DND-41 (cell line): Measurements from ENCODE around the gene NFIA.

Experiments used
- ATAC-seq: fragments of 200-7000 bp; cut with Tn5 transposase; 3 replicates; pipeline ENCODE4 v1.9.1; 2021; ENCODE audit warnings: low read depth; ENCODE audit not compliant: insufficient read depth
- DNase-seq: peaks from one replicate; pipeline ENCODE4 v3.0.0-alpha.2; 2020
- H2AFZ ChIP-seq: 2 replicates; pipeline ENCODE4 v1.6.0; 2012; ENCODE audit warnings: low read depth, low read length
- H3K27ac ChIP-seq: 2 replicates; pipeline ENCODE4 v1.5.1; 2012; ENCODE audit warnings: low read length, inconsistent platforms
- H3K27me3 ChIP-seq: fragments of 200-600 bp; sonication (generic); 2 replicates; pipeline ENCODE4 v1.6.0; 2012; ENCODE audit warnings: low read length, mild to moderate bottlenecking, inconsistent platforms; ENCODE audit not compliant: insufficient read depth, poor library complexity
- H3K36me3 ChIP-seq: 2 replicates; pipeline ENCODE4 v1.5.1; 2012; ENCODE audit warnings: low read length, inconsistent platforms; ENCODE audit not compliant: insufficient read depth
- H3K4me1 ChIP-seq: 2 replicates; pipeline ENCODE4 v1.5.1; 2012; ENCODE audit warnings: mild to moderate bottlenecking, low read length; ENCODE audit not compliant: insufficient read depth
- H3K4me2 ChIP-seq: 2 replicates; pipeline ENCODE4 v1.6.0; 2012; ENCODE audit warnings: mild to moderate bottlenecking, moderate library complexity, low read length, inconsistent platforms; ENCODE audit not compliant: insufficient read depth
- H3K4me3 ChIP-seq, 2 experiments: fragments of 200-600 bp in 1 of 2; shearing (Covaris generic) in 1 of 2; 2 replicates each; pipeline ENCODE4 v1.5.1; 2012 to 2016; ENCODE audit warnings: inconsistent platforms in 2 of 2, low read length in 2 of 2, mild to moderate bottlenecking in 2 of 2, low read depth in 1 of 2, moderate library complexity in 1 of 2
- H3K79me2 ChIP-seq: 2 replicates; pipeline ENCODE4 v1.6.0; 2012; ENCODE audit warnings: low read length, inconsistent platforms; ENCODE audit not compliant: insufficient read depth
- H3K9ac ChIP-seq: 2 replicates; pipeline ENCODE4 v1.6.0; 2012; ENCODE audit warnings: low read depth, mild to moderate bottlenecking, inconsistent platforms, low read length, moderate library complexity
- H3K9me3 ChIP-seq: 2 replicates; pipeline ENCODE4 v1.5.1; 2012; ENCODE audit warnings: low read length, moderate library complexity, mild to moderate bottlenecking, inconsistent platforms; ENCODE audit not compliant: insufficient read depth, severe bottlenecking
- H4K20me1 ChIP-seq: 2 replicates; pipeline ENCODE4 v1.6.0; 2012; ENCODE audit warnings: low read length; ENCODE audit not compliant: insufficient read depth
- CTCF ChIP-seq: IDR thresholded peaks from 2 replicates; pipeline ENCODE4 v1.5.1; 2012; ENCODE audit warnings: borderline replicate concordance, low read length, moderate library complexity, mild to moderate bottlenecking; ENCODE audit not compliant: poor library complexity, severe bottlenecking; ENCODE audit errors: extremely low read depth
- EZH2 ChIP-seq: IDR thresholded peaks from 3 replicates; pipeline ENCODE4 v1.6.1; 2012; ENCODE audit warnings: borderline replicate concordance, low read depth, mild to moderate bottlenecking, moderate library complexity, low read length, inconsistent platforms; ENCODE audit not compliant: severe bottlenecking

Gene NFIA

DNA sequence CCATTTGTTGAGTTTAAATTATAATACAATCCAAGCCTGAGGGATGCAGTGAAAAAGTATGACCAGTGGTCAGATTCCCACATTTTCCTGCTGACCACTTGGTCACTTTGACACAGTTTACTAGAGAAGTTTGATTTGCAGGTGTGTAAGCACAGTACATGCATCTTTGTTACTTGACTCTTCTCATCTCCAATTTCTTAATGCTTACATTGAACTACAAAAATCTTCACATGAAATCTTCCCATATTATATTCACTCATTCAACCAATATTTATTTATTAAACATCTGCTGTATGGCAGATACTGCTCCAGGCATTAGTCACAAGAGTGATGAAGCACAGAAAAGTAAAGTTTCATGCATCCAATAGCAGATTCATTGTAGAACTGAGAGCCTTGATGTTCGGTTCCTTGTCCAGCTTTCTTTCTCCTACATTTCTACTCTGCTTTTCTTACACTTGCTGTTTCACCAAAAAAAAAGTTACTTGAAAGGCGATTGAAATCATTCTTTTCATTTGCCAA lies 211.7 kb downstream of the NFIA start:
- no peaks in the 10 kb centered on the region for H3K36me3 ChIP-seq
- H3K79me2 ChIP-seq: no peaks in the 10 kb centered on the region
- H3K27ac ChIP-seq: no peak overlapping the region
- TF ChIP-seq CTCF (no peak), EZH2 (no peak)
- H4K20me1 ChIP-seq: no peaks in the 10 kb centered on the region
- no peak overlapping the region for H3K4me2 ChIP-seq
- no peak overlapping the region for H3K4me3 ChIP-seq
- H3K9ac ChIP-seq: no peak overlapping the region
- no peaks in the 10 kb centered on the region for H3K9me3 ChIP-seq
- DNase-seq (no peak), ATAC-seq (no peak)
- H2AFZ ChIP-seq: no peak overlapping the region
- H3K4me1 ChIP-seq: no peaks in the 10 kb centered on the region
- no peaks in the 10 kb centered on the region for H3K27me3 ChIP-seq

GRCh38 chr1:61294930-61295329 lies 212.6 kb downstream of the NFIA start:
- Histone ChIP-seq H4K20me1 (no peaks in the 10 kb centered on the region), H2AFZ (no peak overlapping the region), H3K9me3 (no peaks in the 10 kb centered on the region), H3K36me3 (no peaks in the 10 kb centered on the region), H3K27ac (no peak overlapping the region), H3K4me3 (no peak overlapping the region), H3K4me2 (no peak overlapping the region), H3K4me1 (no peaks in the 10 kb centered on the region), H3K79me2 (no peaks in the 10 kb centered on the region), H3K9ac (no peak overlapping the region), H3K27me3 (no peaks in the 10 kb centered on the region)
- DNase-seq: no peak
- TF ChIP-seq CTCF: no peak
- TF ChIP-seq EZH2: no peak
- ATAC-seq: no peak

DNA sequence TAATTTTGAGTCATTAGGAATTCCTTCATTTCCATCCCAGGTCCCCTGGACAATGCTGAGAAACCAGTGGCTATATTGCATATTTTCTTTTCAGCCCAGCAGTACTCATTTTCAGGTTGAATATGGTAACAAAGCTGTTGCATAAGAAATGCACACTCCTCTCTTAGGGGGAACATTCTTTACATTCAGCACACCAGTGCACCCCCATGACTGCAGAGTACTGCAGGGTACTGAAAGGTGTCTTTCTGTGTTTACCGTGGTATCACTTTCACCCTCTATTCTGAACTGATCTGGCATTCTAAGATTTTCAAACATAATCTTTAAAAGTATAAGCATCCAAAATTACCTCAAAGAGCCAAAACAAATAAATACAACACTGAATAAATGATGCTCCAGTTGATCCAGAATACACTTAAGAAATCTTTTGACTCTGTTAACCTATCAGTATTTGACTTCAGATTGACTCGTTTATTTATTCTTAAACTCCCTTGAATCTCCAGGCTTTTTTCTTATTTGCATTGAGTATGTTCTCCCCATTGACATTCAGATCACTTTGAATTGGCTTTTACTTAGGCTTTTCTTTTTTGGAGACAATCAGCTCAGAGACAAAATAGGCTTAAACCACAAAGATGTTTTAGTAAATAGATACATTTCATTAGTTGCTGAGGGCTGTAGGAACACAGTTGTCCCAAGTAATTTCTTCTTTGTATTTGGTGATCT lies 213.6 kb downstream of the NFIA start:
- Histone ChIP-seq H3K9me3 (no peaks in the 10 kb centered on the region), H3K79me2 (no peaks in the 10 kb centered on the region), H3K27me3 (no peaks in the 10 kb centered on the region), H3K4me2 (no peak overlapping the region), H3K27ac (no peak overlapping the region), H3K9ac (no peak overlapping the region), H2AFZ (no peak overlapping the region), H3K4me3 (no peak overlapping the region), H4K20me1 (no peaks in the 10 kb centered on the region), H3K36me3 (no peaks in the 10 kb centered on the region), H3K4me1 (no peaks in the 10 kb centered on the region)
- DNase-seq (no peak), ATAC-seq (no peak)
- TF ChIP-seq CTCF: no peak

- H2AFZ ChIP-seq: no peak overlapping the region
- H3K36me3 ChIP-seq: no peaks in the 10 kb centered on the region
- no peak overlapping the region for H3K4me3 ChIP-seq
- H3K4me1 ChIP-seq: no peaks in the 10 kb centered on the region
- DNase-seq: no peak
- no peaks in the 10 kb centered on the region for H4K20me1 ChIP-seq
- H3K27me3 ChIP-seq: no peaks in the 10 kb centered on the region
- TF ChIP-seq EZH2 (no peak), CTCF (no peak)
- no peak for ATAC-seq
- H3K27ac ChIP-seq: no peak overlapping the region
- H3K79me2 ChIP-seq: no peaks in the 10 kb centered on the region
- no peaks in the 10 kb centered on the region for H3K9me3 ChIP-seq
- no peak overlapping the region for H3K9ac ChIP-seq
- H3K4me2 ChIP-seq: no peak overlapping the region
These were observed 215.5 kb downstream of the NFIA start for GRCh38 chr1:61297887-61298286.
